OCI-LY1 (cell line): Measurements from ENCODE around the gene CHTF18.

Source experiments
- H2AFZ ChIP-seq: fragments of 200-600 bp; sonication (generic), shearing (Covaris generic); 2 replicates; pipeline ENCODE4 v1.6.0; 2014; ENCODE audit warnings: antibody characterized with exemption, mild to moderate bottlenecking, low read length
- H3F3A ChIP-seq: fragments of 200-600 bp; sonication (generic), shearing (Covaris generic); 2 replicates; pipeline ENCODE4 v1.6.0; 2014; ENCODE audit warnings: mild to moderate bottlenecking, antibody characterized with exemption, low read length, moderate library complexity; ENCODE audit not compliant: insufficient read depth
- H3K27ac ChIP-seq: fragments of 200-600 bp; sonication (generic); 2 replicates; pipeline ENCODE4 v1.5.1; 2014; ENCODE audit warnings: low read length, mixed run types, mild to moderate bottlenecking, low read depth; ENCODE audit not compliant: poor library complexity, severe bottlenecking
- H3K27me3 ChIP-seq: fragments of 200-600 bp; sonication (generic); 2 replicates; pipeline ENCODE4 v1.6.0; 2014; ENCODE audit warnings: antibody characterized with exemption, mild to moderate bottlenecking, low read length, moderate library complexity; ENCODE audit not compliant: insufficient read depth
- H3K36me3 ChIP-seq: fragments of 200-600 bp; sonication (generic); 2 replicates; pipeline ENCODE4 v1.6.1; 2014; ENCODE audit warnings: mild to moderate bottlenecking, antibody characterized with exemption, low read length, moderate library complexity, mixed read lengths; ENCODE audit not compliant: insufficient read depth
- H3K4me1 ChIP-seq: fragments of 200-600 bp; sonication (generic); 2 replicates; pipeline ENCODE4 v1.5.1; 2014; ENCODE audit warnings: mild to moderate bottlenecking, low read length, moderate library complexity; ENCODE audit not compliant: insufficient read depth, severe bottlenecking
- H3K4me2 ChIP-seq: fragments of 200-600 bp; sonication (generic), shearing (Covaris generic); 2 replicates; pipeline ENCODE4 v1.6.1; 2014; ENCODE audit warnings: low read length
- H3K4me3 ChIP-seq: fragments of 200-600 bp; sonication (generic); 2 replicates; pipeline ENCODE4 v1.5.1; 2014; ENCODE audit warnings: low read length, low read depth, mild to moderate bottlenecking, mixed read lengths; ENCODE audit not compliant: poor library complexity, severe bottlenecking
- H3K79me2 ChIP-seq: fragments of 200-600 bp; shearing (Covaris generic); 2 replicates; pipeline ENCODE4 v1.6.1; 2016; ENCODE audit warnings: mixed run types, low read length, mixed read lengths; ENCODE audit not compliant: insufficient read depth
- H3K9ac ChIP-seq: fragments of 200-600 bp; sonication (generic), shearing (Covaris generic); 2 replicates; pipeline ENCODE4 v1.6.1; 2014; ENCODE audit warnings: mild to moderate bottlenecking, low read length, mixed read lengths
- H3K9me2 ChIP-seq: fragments of 200-600 bp; sonication (generic), shearing (Covaris generic); 2 replicates; pipeline ENCODE4 v1.6.1; 2014; ENCODE audit warnings: low read depth, mild to moderate bottlenecking, low read length, mixed read lengths
- H3K9me3 ChIP-seq: fragments of 200-600 bp; shearing (Covaris generic); 2 replicates; pipeline ENCODE4 v1.6.1; 2014; ENCODE audit warnings: low read length, mixed read lengths
- H4K20me1 ChIP-seq: fragments of 200-600 bp; sonication (generic), shearing (Covaris generic); 2 replicates; pipeline ENCODE4 v1.6.0; 2016; ENCODE audit warnings: mild to moderate bottlenecking, low read length; ENCODE audit not compliant: insufficient read depth
- EZH2 ChIP-seq: fragments of 200-600 bp; sonication (generic), shearing (Covaris generic); IDR thresholded peaks from 2 replicates; pipeline ENCODE4 v1.8.0; 2017; ENCODE audit warnings: borderline replicate concordance, mixed run types, mild to moderate bottlenecking, antibody characterized with exemption, low read length, moderate library complexity, mixed read lengths
- TF ChIP-seq, protein P1 (sequence below): fragments of 200-600 bp; sonication (generic), shearing (Covaris generic); IDR thresholded peaks from 2 replicates; pipeline ENCODE4 v1.5.1; 2017; ENCODE audit warnings: mild to moderate bottlenecking, antibody characterized with exemption, low read length, moderate library complexity, mixed read lengths

CHTF18 gene

DNA sequence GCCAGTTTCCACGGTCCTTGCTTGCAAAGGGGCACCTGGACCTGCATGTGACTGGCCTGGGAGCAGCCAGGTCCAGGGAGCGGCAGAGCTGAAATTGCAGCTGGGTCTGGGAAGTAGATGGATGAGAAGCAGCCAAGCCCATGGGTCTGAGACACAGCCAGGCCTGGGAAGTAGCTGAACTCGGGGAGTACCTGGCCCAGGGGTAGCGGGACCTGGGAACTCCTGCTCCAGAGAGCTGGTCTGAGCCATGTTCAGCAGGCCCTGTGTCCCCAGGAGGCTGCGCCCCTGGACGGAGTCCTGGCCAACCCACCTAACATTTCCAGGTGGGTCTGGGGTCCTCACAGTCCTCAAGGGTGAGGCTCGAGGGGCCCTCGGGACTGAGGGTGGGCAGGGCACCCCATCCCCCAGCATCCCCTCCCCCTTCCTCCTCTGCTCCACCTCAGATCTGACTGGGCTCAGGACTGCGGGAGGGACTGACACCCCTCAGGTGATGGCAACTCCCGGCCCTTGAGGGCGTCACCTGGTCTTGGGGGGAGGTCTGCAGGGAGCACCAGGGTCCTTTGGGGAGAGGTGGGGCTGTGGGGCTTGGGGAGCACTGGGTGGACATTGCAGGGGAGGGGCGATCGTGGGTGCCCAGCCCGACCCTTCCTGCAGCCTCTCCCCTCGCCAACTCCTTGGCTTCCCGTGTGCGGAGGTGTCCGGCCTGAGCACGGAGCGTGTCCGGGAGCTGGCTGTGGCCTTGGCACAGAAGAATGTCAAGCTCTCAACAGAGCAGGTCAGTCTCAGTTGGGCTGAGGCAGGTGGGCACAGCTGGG is 24.8 kb upstream of the CHTF18 start:
- no peak overlapping the region for H3K9ac ChIP-seq
- H3K27ac ChIP-seq, result no peak overlapping the region
- no peaks in the 10 kb centered on the region for H3K36me3 ChIP-seq
- H3K79me2 ChIP-seq, result no peaks in the 10 kb centered on the region
- no peaks in the 10 kb centered on the region for H3K4me1 ChIP-seq
- no peaks in the 10 kb centered on the region for H3F3A ChIP-seq
- no peak overlapping the region for H2AFZ ChIP-seq
- H3K9me3 ChIP-seq, result no peaks in the 10 kb centered on the region
- H3K9me2 ChIP-seq, result no peaks in the 10 kb centered on the region
- no peak overlapping the region for H3K4me2 ChIP-seq
- no peak for TF ChIP-seq EZH2
- TF ChIP-seq, protein P1, sequence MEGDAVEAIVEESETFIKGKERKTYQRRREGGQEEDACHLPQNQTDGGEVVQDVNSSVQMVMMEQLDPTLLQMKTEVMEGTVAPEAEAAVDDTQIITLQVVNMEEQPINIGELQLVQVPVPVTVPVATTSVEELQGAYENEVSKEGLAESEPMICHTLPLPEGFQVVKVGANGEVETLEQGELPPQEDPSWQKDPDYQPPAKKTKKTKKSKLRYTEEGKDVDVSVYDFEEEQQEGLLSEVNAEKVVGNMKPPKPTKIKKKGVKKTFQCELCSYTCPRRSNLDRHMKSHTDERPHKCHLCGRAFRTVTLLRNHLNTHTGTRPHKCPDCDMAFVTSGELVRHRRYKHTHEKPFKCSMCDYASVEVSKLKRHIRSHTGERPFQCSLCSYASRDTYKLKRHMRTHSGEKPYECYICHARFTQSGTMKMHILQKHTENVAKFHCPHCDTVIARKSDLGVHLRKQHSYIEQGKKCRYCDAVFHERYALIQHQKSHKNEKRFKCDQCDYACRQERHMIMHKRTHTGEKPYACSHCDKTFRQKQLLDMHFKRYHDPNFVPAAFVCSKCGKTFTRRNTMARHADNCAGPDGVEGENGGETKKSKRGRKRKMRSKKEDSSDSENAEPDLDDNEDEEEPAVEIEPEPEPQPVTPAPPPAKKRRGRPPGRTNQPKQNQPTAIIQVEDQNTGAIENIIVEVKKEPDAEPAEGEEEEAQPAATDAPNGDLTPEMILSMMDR, result no peak
- no peak overlapping the region for H3K4me3 ChIP-seq
- no peaks in the 10 kb centered on the region for H4K20me1 ChIP-seq
- H3K27me3 ChIP-seq, result no peaks in the 10 kb centered on the region

DNA sequence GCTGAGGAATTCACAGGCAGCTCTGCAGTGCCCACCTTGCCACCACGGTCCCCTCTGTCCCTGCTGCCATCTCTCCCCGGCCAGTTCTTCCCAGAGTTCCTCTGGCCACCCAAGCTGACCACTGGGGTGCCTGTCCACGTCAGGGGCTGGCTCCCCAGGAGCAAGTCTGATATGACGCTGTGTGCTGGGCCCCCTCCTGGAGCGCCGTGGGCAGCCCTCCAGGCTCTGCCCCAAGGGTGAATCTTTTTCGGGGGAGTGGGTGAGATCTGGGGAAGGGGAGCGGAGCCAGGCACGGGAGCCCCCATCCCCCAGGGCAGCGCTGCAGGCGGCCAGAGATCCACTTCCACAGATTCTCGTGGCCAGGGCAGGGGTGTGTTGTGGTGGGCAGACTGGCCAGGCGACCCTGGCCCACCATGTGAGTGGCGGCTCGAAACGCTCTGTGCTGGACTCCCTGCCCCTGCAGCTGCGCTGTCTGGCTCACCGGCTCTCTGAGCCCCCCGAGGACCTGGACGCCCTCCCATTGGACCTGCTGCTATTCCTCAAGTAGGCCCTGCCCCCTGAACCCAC is 24.2 kb upstream of the CHTF18 start:
- H4K20me1 ChIP-seq, result no peaks in the 10 kb centered on the region
- no peaks in the 10 kb centered on the region for H3K4me1 ChIP-seq
- no peaks in the 10 kb centered on the region for H3K9me2 ChIP-seq
- H3K9me3 ChIP-seq, result no peaks in the 10 kb centered on the region
- H3K36me3 ChIP-seq, result no peaks in the 10 kb centered on the region
- H3K27ac ChIP-seq, result no peak overlapping the region
- H3K4me2 ChIP-seq, result no peak overlapping the region
- H3K79me2 ChIP-seq, result no peaks in the 10 kb centered on the region
- no peaks in the 10 kb centered on the region for H3K27me3 ChIP-seq
- TF ChIP-seq EZH2, result no peak
- TF ChIP-seq, protein P1, result no peak
- H3F3A ChIP-seq, result no peaks in the 10 kb centered on the region
- no peak overlapping the region for H3K4me3 ChIP-seq
- H3K9ac ChIP-seq, result no peak overlapping the region
- H2AFZ ChIP-seq, result no peak overlapping the region

DNA sequence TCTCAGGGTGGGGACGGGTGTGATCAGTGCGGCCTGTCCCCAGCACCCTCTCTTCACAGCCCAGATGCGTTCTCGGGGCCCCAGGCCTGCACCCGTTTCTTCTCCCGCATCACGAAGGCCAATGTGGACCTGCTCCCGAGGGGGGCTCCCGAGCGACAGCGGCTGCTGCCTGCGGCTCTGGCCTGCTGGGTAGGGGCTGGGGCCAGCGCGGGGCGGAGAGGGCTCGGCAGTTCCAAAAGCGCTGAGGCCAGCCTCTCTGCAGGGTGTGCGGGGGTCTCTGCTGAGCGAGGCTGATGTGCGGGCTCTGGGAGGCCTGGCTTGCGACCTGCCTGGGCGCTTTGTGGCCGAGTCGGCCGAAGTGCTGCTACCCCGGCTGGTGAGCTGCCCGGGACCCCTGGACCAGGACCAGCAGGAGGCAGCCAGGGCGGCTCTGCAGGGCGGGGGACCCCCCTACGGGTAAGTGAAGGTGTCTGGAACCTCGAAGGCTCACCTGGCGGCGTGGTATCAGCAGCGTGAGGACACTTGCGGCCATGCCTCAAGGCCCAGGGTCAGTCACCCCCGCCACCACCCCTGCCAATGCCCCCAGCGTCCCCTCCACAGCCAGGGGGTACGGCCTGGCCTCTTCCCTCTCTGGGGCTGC is 23.5 kb upstream of the CHTF18 start:
- Histone ChIP-seq H3K9me3 (no peaks in the 10 kb centered on the region), H4K20me1 (no peaks in the 10 kb centered on the region), H3K27me3 (no peaks in the 10 kb centered on the region), H3K27ac (no peak overlapping the region), H3K4me3 (no peak overlapping the region), H3K79me2 (no peaks in the 10 kb centered on the region), H3K9ac (no peak overlapping the region), H3F3A (no peaks in the 10 kb centered on the region), H3K4me2 (no peak overlapping the region), H2AFZ (no peak overlapping the region), H3K36me3 (no peaks in the 10 kb centered on the region), H3K4me1 (no peaks in the 10 kb centered on the region), H3K9me2 (no peaks in the 10 kb centered on the region)
- TF ChIP-seq, protein P1, result no peak
- no peak for TF ChIP-seq EZH2
